SK-N-SH (cell line): Measurements from ENCODE around the gene SLC34A2. TPM values are rescaled to one million over a fixed set of nuclear protein-coding genes. Genes with fewer than 3 reads are reported as not detected.
"Not testable (repeated sequence)": the region's sequence is repeated elsewhere in the genome, so short reads cannot be mapped to it uniquely, and the experiment has no call there.

Source experiments
- CTCF ChIA-PET: fragments of 300-600, 350-600 bp; formaldehyde crosslinking; extraction: SDS; loops from one replicate; lab custom pipeline; 2021; lab: Yijun Ruan, JAX
- POLR2A ChIA-PET: fragments of 350-600 bp; sonication (Branson Sonifier 250); formaldehyde crosslinking; extraction: SDS; loops from one replicate; lab custom pipeline; 2020; ENCODE audit warnings: antibody characterized with exemption, inconsistent platforms; lab: Yijun Ruan, JAX
- DNase-seq: peaks from one replicate; pipeline ENCODE4 v3.0.0; 2012
- H2AFZ ChIP-seq: fragments of 200-600 bp; sonication (generic); 2 replicates; pipeline ENCODE4 v1.8.1; 2016; ENCODE audit warnings: antibody characterized with exemption, mild to moderate bottlenecking, low read depth
- H3F3A ChIP-seq: fragments of 200-600 bp; sonication (generic); replicated peaks from 2 replicates; pipeline ENCODE3; 2016; ENCODE audit warnings: antibody characterized with exemption, mild to moderate bottlenecking; ENCODE audit not compliant: insufficient read depth
- H3K27ac ChIP-seq, 2 experiments: fragments of 200-500 bp in 1 of 2; fragments of 200-600 bp in 1 of 2; sonication (Bioruptor generic) in 1 of 2; sonication (generic), shearing (Covaris generic) in 1 of 2; 2 replicates each; pipeline versions ENCODE4 v1.5.1 to v1.6.1; 2014 to 2016; ENCODE audit warnings: low read depth in 2 of 2, inconsistent platforms in 1 of 2, low read length in 1 of 2, mild to moderate bottlenecking in 1 of 2, mixed read lengths in 1 of 2
- H3K27me3 ChIP-seq: fragments of 200-600 bp; sonication (generic), shearing (Covaris generic); 2 replicates; pipeline ENCODE4 v1.6.1; 2016; ENCODE audit warnings: mixed run types; ENCODE audit not compliant: insufficient read depth
- H3K36me3 ChIP-seq, 2 experiments: fragments of 200-500 bp in 1 of 2; fragments of 200-600 bp in 1 of 2; sonication (Bioruptor generic) in 1 of 2; sonication (generic) in 1 of 2; replicated peaks in 1 of 2; 2 replicates each; pipeline versions ENCODE3 to v1.5.1; 2014 to 2016; ENCODE audit warnings: low read length in 1 of 2, mild to moderate bottlenecking in 1 of 2; ENCODE audit not compliant: insufficient read depth in 2 of 2, control insufficient read depth in 1 of 2
- H3K4me1 ChIP-seq, 2 experiments: fragments of 200-500 bp in 1 of 2; fragments of 200-600 bp in 1 of 2; sonication (Bioruptor generic) in 1 of 2; sonication (generic), shearing (Covaris generic) in 1 of 2; 2 replicates each; pipeline versions ENCODE4 v1.5.1 to v1.6.1; 2014 to 2016; ENCODE audit warnings: low read depth in 1 of 2, low read length in 1 of 2, mixed run types in 1 of 2; ENCODE audit not compliant: insufficient read depth in 2 of 2, control insufficient read depth in 1 of 2
- H3K4me2 ChIP-seq: fragments of 200-600 bp; sonication (generic), shearing (Covaris generic); 2 replicates; pipeline ENCODE4 v1.6.1; 2017; ENCODE audit warnings: mixed run types
- H3K4me3 ChIP-seq, 2 experiments: fragments of 200-500 bp in 1 of 2; fragments of 200-600 bp in 1 of 2; sonication (Bioruptor generic) in 1 of 2; sonication (generic), shearing (Covaris generic) in 1 of 2; 2 replicates each; pipeline versions ENCODE4 v1.5.1 to v1.8.1; 2014 to 2016; ENCODE audit warnings: low read depth in 2 of 2, inconsistent platforms in 1 of 2, low read length in 1 of 2, mild to moderate bottlenecking in 1 of 2, mixed read lengths in 1 of 2, moderate library complexity in 1 of 2
- H3K79me2 ChIP-seq: fragments of 200-600 bp; sonication (generic); 2 replicates; pipeline ENCODE4 v1.8.1; 2017; ENCODE audit warnings: mild to moderate bottlenecking; ENCODE audit not compliant: insufficient read depth
- H3K9ac ChIP-seq: fragments of 200-600 bp; sonication (generic); 2 replicates; pipeline ENCODE4 v1.6.1; 2017; ENCODE audit warnings: mixed run types
- H3K9me2 ChIP-seq: fragments of 200-600 bp; sonication (generic); 2 replicates; pipeline ENCODE4 v1.6.1; 2017; ENCODE audit warnings: mixed run types
- H3K9me3 ChIP-seq: fragments of 200-600 bp; sonication (generic); 2 replicates; pipeline ENCODE4 v1.6.1; 2017; ENCODE audit warnings: mixed run types, mild to moderate bottlenecking, moderate library complexity
- H4K20me1 ChIP-seq: fragments of 200-600 bp; sonication (generic); 2 replicates; pipeline ENCODE4 v1.6.1; 2017; ENCODE audit warnings: mild to moderate bottlenecking, mixed run types; ENCODE audit not compliant: insufficient read depth
- CHD2 ChIP-seq: fragments of 150-350 bp; IDR thresholded peaks from 2 replicates; pipeline ENCODE4 v1.6.1; 2018; ENCODE audit warnings: low read length; ENCODE audit not compliant: partially characterized antibody
- ELF1 ChIP-seq: IDR thresholded peaks from 2 replicates; pipeline ENCODE4 v1.4.0; 2012
- FOSL2 ChIP-seq: IDR thresholded peaks from 2 replicates; pipeline ENCODE4 v1.4.0; 2012; ENCODE audit warnings: low read depth, mild to moderate bottlenecking, moderate library complexity, borderline replicate concordance
- IRF3 ChIP-seq: fragments of 150-350 bp; IDR thresholded peaks from 2 replicates; pipeline ENCODE4 v1.6.1; 2016; ENCODE audit warnings: mild to moderate bottlenecking, low read depth, low read length
- JUND ChIP-seq: IDR thresholded peaks from 2 replicates; pipeline ENCODE4 v1.4.0; 2012
- MAX ChIP-seq: IDR thresholded peaks from 2 replicates; pipeline ENCODE4 v1.4.0; 2012; ENCODE audit warnings: low read depth
- MEF2A ChIP-seq: IDR thresholded peaks from 2 replicates; pipeline ENCODE4 v1.4.0; 2012; ENCODE audit warnings: low read depth, borderline replicate concordance
- NRF1 ChIP-seq: IDR thresholded peaks from 2 replicates; pipeline ENCODE4 v1.6.1; 2012; ENCODE audit warnings: low read depth, mild to moderate bottlenecking, low read length
- PBX3 ChIP-seq: IDR thresholded peaks from 2 replicates; pipeline ENCODE4; 2012
- SMC3 ChIP-seq: IDR thresholded peaks from 2 replicates; pipeline ENCODE4 v1.6.1; 2012; ENCODE audit warnings: low read depth, low read length, improper control_type of control experiment
- TCF12 ChIP-seq: IDR thresholded peaks from 2 replicates; pipeline ENCODE4 v1.4.0; 2012
- YY1 ChIP-seq: IDR thresholded peaks from 2 replicates; pipeline ENCODE4 v1.4.0; 2012; ENCODE audit warnings: low read depth, mild to moderate bottlenecking
- WGBS: methylation state at CpG from one replicate; pipeline ENCODE4 v1.1.6; 2017; ENCODE audit warnings: low lambda C conversion rate; 5-methylcytosine and 5-hydroxymethylcytosine counted together
- polyA plus RNA-seq, 3 experiments: library from polyadenylated mRNA; depleted of rRNA; stranded (reverse); fragments of >200 nt; gene quantifications; 2 replicates each; pipeline ENCODE4 v1.2.3, GENCODE V29; 2012

SLC34A2 gene
- polyA plus RNA-seq, 1 of the 3 experiments (the other 2 are of a cell fraction), result not detected

GRCh38 chr4:25658777-25659176 is 3.1 kb downstream of the SLC34A2 start:
- no peak for DNase-seq
- ChIA-PET POLR2A (no interaction called here), CTCF (interaction anchor here (1.0 kb wide), 1 partner anchor 9 kb away, joined by 3 read pairs; no protein-coding TSS in a partner anchor)

GRCh38 chr4:25661441-25661840 is 5.8 kb downstream of the SLC34A2 start:
- 39% methylated on average over 4 of the region's 4 CpGs for WGBS
- H3K4me1 ChIP-seq, H3K4me3 ChIP-seq, H3K27me3 ChIP-seq, H4K20me1 ChIP-seq, H3K27ac ChIP-seq, H2AFZ ChIP-seq, H3F3A ChIP-seq, CTCF ChIA-PET, H3K79me2 ChIP-seq, H3K9me3 ChIP-seq, H3K36me3 ChIP-seq, DNase-seq, H3K9me2 ChIP-seq, H3K9ac ChIP-seq, H3K4me2 ChIP-seq, POLR2A ChIA-PET: not testable (repeated sequence)

More at GRCh38 chr4:25658777-25659176, 3.1 kb downstream of the SLC34A2 start:
- no peaks in the 10 kb centered on the region for H3K9me3 ChIP-seq
- 47% methylated on average over 3 of the region's 3 CpGs for WGBS
- H3K36me3 ChIP-seq, result no peaks in the 10 kb centered on the region
- TF ChIP-seq JUND (no peak), IRF3 (no peak), ELF1 (no peak), MAX (no peak), SMC3 (no peak), PBX3 (no peak), NRF1 (no peak), TCF12 (no peak), YY1 (no peak), FOSL2 (no peak), CHD2 (no peak)
- H3K79me2 ChIP-seq, result no peaks in the 10 kb centered on the region
- no peaks in the 10 kb centered on the region for H3K9me2 ChIP-seq
- H3K4me2 ChIP-seq, result no peak overlapping the region
- H3K4me3 ChIP-seq, result no peak overlapping the region
- peaks cover 22% of the 10 kb centered on the region for H3K27me3 ChIP-seq
- H4K20me1 ChIP-seq, result no peaks in the 10 kb centered on the region
- H3F3A ChIP-seq, result no peaks in the 10 kb centered on the region
- no peak overlapping the region for H3K27ac ChIP-seq
- H3K9ac ChIP-seq, result no peak overlapping the region
- H3K4me1 ChIP-seq, result no peaks in the 10 kb centered on the region
- no peak overlapping the region for H2AFZ ChIP-seq

GRCh38 chr4:25662306-25662705 is 6.7 kb downstream of the SLC34A2 start:
- H3K9me2 ChIP-seq, result no peaks in the 10 kb centered on the region
- no peaks in the 10 kb centered on the region for H3K36me3 ChIP-seq
- H3F3A ChIP-seq, result no peaks in the 10 kb centered on the region
- no peak overlapping the region for H2AFZ ChIP-seq
- H3K4me1 ChIP-seq, result no peaks in the 10 kb centered on the region
- H3K9me3 ChIP-seq, result no peaks in the 10 kb centered on the region
- no peak overlapping the region for H3K4me3 ChIP-seq
- no peak for TF ChIP-seq MEF2A
- TF ChIP-seq JUND, result no peak
- H4K20me1 ChIP-seq, result no peaks in the 10 kb centered on the region
- WGBS, result 77% methylated on average over 10 of the region's 10 CpGs
- POLR2A ChIA-PET, result no interaction called here
- H3K9ac ChIP-seq, result no peak overlapping the region
- CTCF ChIA-PET, result no interaction called here
- no peak overlapping the region for H3K27ac ChIP-seq
- H3K79me2 ChIP-seq, result no peaks in the 10 kb centered on the region
- H3K27me3 ChIP-seq, result no peaks in the 10 kb centered on the region; the same call in 1 of the 2 replicates
- no peak for DNase-seq
- no peak overlapping the region for H3K4me2 ChIP-seq
